Parathyroid adenoma (tissue), 2 donors: ENCODE results near the gene PCDHB9.
A peak's percentile ranks its signal among the peaks of the same experiment; 100 is the strongest.
"Not testable (repeated sequence)": the region's sequence is repeated elsewhere in the genome, so short reads cannot be mapped to it uniquely, and the experiment has no call there.

ENCODE experiments used
- H2AFZ ChIP-seq: fragments of 300-600 bp; sonication (generic); one replicate; pipeline ENCODE4 v1.7.0; 2017; ENCODE audit warnings: antibody characterized with exemption, mild to moderate bottlenecking
- H3K27ac ChIP-seq: fragments of 300-600 bp; sonication (generic); one replicate; pipeline ENCODE4 v1.7.0; 2017
- H3K27me3 ChIP-seq: fragments of 300-600 bp; sonication (generic); one replicate; pipeline ENCODE4 v1.7.0; 2017; ENCODE audit warnings: low read length; ENCODE audit not compliant: control insufficient read depth, insufficient read depth
- H3K36me3 ChIP-seq: fragments of 300-600 bp; sonication (generic); one replicate; pipeline ENCODE4 v1.7.0; 2017; ENCODE audit warnings: low read length; ENCODE audit not compliant: control insufficient read depth, insufficient read depth
- H3K4me1 ChIP-seq: fragments of 300-600 bp; sonication (generic); one replicate; pipeline ENCODE4 v1.7.0; 2017; ENCODE audit warnings: control low read depth
- H3K4me2 ChIP-seq: fragments of 300-600 bp; sonication (generic); one replicate; pipeline ENCODE4 v1.7.0; 2017; ENCODE audit warnings: low read length
- H3K4me3 ChIP-seq: fragments of 300-600 bp; sonication (generic); one replicate; pipeline ENCODE4 v1.7.0; 2017; ENCODE audit warnings: low read depth, low read length
- H3K79me2 ChIP-seq: fragments of 300-600 bp; sonication (generic); one replicate; pipeline ENCODE4 v1.7.0; 2017; ENCODE audit warnings: control low read depth
- H3K9ac ChIP-seq: fragments of 300-600 bp; sonication (generic); one replicate; pipeline ENCODE4 v1.7.0; 2017; ENCODE audit warnings: mild to moderate bottlenecking
- H3K9me3 ChIP-seq: fragments of 300-600 bp; sonication (generic); one replicate; pipeline ENCODE4 v1.7.0; 2017; ENCODE audit warnings: low read length; ENCODE audit not compliant: control insufficient read depth
- TF ChIP-seq, protein P1 (sequence below): fragments of 300-600 bp; sonication (generic); IDR thresholded peaks from one replicate; pipeline ENCODE4 v1.7.0; 2017; ENCODE audit warnings: antibody characterized with exemption, mild to moderate bottlenecking
- donor health status: primary hyperparathyroidism.

PCDHB9 gene

GRCh38 chr5:141189131-141189530 lies 2.2 kb downstream of the PCDHB9 start:
- H3K36me3 ChIP-seq, H3K79me2 ChIP-seq, H3K27me3 ChIP-seq, H2AFZ ChIP-seq, H3K4me3 ChIP-seq, H3K4me1 ChIP-seq, H3K4me2 ChIP-seq, H3K9me3 ChIP-seq, H3K27ac ChIP-seq, H3K9ac ChIP-seq: not testable (repeated sequence)

- TF ChIP-seq, protein P1, sequence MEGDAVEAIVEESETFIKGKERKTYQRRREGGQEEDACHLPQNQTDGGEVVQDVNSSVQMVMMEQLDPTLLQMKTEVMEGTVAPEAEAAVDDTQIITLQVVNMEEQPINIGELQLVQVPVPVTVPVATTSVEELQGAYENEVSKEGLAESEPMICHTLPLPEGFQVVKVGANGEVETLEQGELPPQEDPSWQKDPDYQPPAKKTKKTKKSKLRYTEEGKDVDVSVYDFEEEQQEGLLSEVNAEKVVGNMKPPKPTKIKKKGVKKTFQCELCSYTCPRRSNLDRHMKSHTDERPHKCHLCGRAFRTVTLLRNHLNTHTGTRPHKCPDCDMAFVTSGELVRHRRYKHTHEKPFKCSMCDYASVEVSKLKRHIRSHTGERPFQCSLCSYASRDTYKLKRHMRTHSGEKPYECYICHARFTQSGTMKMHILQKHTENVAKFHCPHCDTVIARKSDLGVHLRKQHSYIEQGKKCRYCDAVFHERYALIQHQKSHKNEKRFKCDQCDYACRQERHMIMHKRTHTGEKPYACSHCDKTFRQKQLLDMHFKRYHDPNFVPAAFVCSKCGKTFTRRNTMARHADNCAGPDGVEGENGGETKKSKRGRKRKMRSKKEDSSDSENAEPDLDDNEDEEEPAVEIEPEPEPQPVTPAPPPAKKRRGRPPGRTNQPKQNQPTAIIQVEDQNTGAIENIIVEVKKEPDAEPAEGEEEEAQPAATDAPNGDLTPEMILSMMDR, result no peak
- H3K4me3 ChIP-seq, result no peak within 1 kb of the TSS
- H3K9ac ChIP-seq, result no peak within 1 kb of the TSS
Measured at GRCh38 chr5:141192110-141192725, 5.3 kb downstream of the PCDHB9 start, which contains the start of gene PCDHB10. TSS of gene PCDHB10 (plus strand) at chr5:141192353. CDS start at chr5:141192553, 200 bp downstream.

GRCh38 chr5:141194332-141194731 lies 7.4 kb downstream of the PCDHB9 start:
- H3K27ac ChIP-seq, H3K4me1 ChIP-seq, H3K9ac ChIP-seq, H3K36me3 ChIP-seq, H3K4me2 ChIP-seq, H3K27me3 ChIP-seq, H3K4me3 ChIP-seq, H2AFZ ChIP-seq, H3K79me2 ChIP-seq, H3K9me3 ChIP-seq: not testable (repeated sequence)

More at GRCh38 chr5:141192110-141192725, 5.3 kb downstream of the PCDHB9 start, which contains the start of gene PCDHB10:
- H3K9me3 ChIP-seq, result no peaks in the 10 kb centered on the region
- no peaks in the 10 kb centered on the region for H3K4me1 ChIP-seq
- H3K79me2 ChIP-seq, result no peaks in the 10 kb centered on the region
- no peak within 1 kb of the TSS for H3K4me2 ChIP-seq
- H3K27ac ChIP-seq, result no peak within 1 kb of the TSS
- H2AFZ ChIP-seq, result no peak within 1 kb of the TSS
- H3K27me3 ChIP-seq, result peaks cover 2% of the 10 kb centered on the region
- no peaks in the 10 kb centered on the region for H3K36me3 ChIP-seq

DNA sequence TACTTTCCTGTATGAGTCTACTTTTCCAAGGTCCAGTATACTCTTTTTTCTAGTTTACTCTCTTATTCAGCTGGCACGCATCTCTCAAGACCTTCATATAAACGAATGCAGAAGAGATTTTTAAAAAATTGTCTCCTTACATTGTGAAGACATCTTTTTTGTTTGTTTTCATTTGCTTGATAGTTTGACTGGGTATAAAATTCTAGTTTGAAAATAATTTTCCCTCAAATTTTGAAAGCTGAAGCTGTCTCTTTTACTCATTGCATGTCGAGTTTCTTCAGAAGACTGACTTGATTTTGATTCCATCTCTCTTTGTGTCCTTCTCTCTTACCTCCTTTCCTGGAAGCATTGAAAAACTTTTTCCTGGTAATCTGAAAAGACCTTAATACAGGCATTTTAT lies 9.4 kb downstream of the PCDHB9 start:
- H3K36me3 ChIP-seq, result no peaks in the 10 kb centered on the region
- H3K9ac ChIP-seq, result no peak overlapping the region
- no peak overlapping the region for H3K4me2 ChIP-seq
- H3K9me3 ChIP-seq, result no peaks in the 10 kb centered on the region
- no peaks in the 10 kb centered on the region for H3K4me1 ChIP-seq
- H3K27me3 ChIP-seq, result no peaks in the 10 kb centered on the region
- no peak overlapping the region for H3K4me3 ChIP-seq
- TF ChIP-seq, protein P1, result no peak
- no peak overlapping the region for H2AFZ ChIP-seq
- no peaks in the 10 kb centered on the region for H3K79me2 ChIP-seq
- no peak overlapping the region for H3K27ac ChIP-seq

- Histone ChIP-seq H3K4me2 (peak within 1 kb of the TSS; percentile 14), H3K9me3 (no peaks in the 10 kb centered on the region), H3K4me1 (no peaks in the 10 kb centered on the region), H2AFZ (peak within 1 kb of the TSS; percentile 83), H3K4me3 (peak within 1 kb of the TSS; percentile 59), H3K27ac (peak within 1 kb of the TSS; percentile 82), H3K9ac (no peak within 1 kb of the TSS), H3K79me2 (no peaks in the 10 kb centered on the region), H3K27me3 (no peaks in the 10 kb centered on the region), H3K36me3 (no peaks in the 10 kb centered on the region)
- TF ChIP-seq, protein P1, result peak; percentile 47
Measured at GRCh38 chr5:141199359-141200235, 12.6 kb downstream of the PCDHB9 start, which contains the start of gene PCDHB11. TSS of gene PCDHB11 (plus strand) at chr5:141199627. CDS start at chr5:141199775, 148 bp downstream.

GRCh38 chr5:141201126-141201525 lies 14.2 kb downstream of the PCDHB9 start:
- not testable (repeated sequence) for H3K4me3 ChIP-seq, H2AFZ ChIP-seq, H3K9me3 ChIP-seq, H3K36me3 ChIP-seq, H3K9ac ChIP-seq, H3K27ac ChIP-seq, H3K4me2 ChIP-seq, H3K4me1 ChIP-seq, H3K27me3 ChIP-seq, H3K79me2 ChIP-seq

- H3K79me2 ChIP-seq, result not testable (repeated sequence)
Measured at GRCh38 chr5:141201646-141202045, 14.7 kb downstream of the PCDHB9 start.

More at GRCh38 chr5:141201646-141202045, 14.7 kb downstream of the PCDHB9 start:
- not testable (repeated sequence) for H3K4me3 ChIP-seq, H3K9ac ChIP-seq, H3K27ac ChIP-seq, H3K4me1 ChIP-seq, H3K27me3 ChIP-seq, H3K4me2 ChIP-seq, H2AFZ ChIP-seq, H3K9me3 ChIP-seq, H3K36me3 ChIP-seq
